Stimulated activated CD4-positive, alpha-beta T cell treated with anti-CD3 and anti-CD28 coated beads, Interleukin-12 subunit alpha, Interleukin-12 subunit beta, amount 100 ng/mL, for 24 hours (primary cell): ENCODE measurements around the gene GPR135.
"Not testable (repeated sequence)": the region's sequence is repeated elsewhere in the genome, so short reads cannot be mapped to it uniquely, and the experiment has no call there.

Experiments
- DNase-seq, 2 experiments: peaks; one replicate each; pipeline ENCODE4 v3.0.0-alpha.2; 2020; ENCODE audit warnings: low read depth in 2 of 2

Gene GPR135

GRCh38 chr14:59475709-59476108 is 10.5 kb upstream of the GPR135 start:
- no peak for DNase-seq

- DNase-seq: no peak
Observed at GRCh38 chr14:59474172-59474571, 9.0 kb upstream of the GPR135 start.

GRCh38 chr14:59464486-59465315 is 479 bp downstream of the GPR135 start:
- peak in 1 of 2 experiments; percentile 30 for DNase-seq

- DNase-seq: peak in 1 of 2 experiments; percentile 8
Observed at GRCh38 chr14:59463787-59464485, 1.2 kb downstream of the GPR135 start.

GRCh38 chr14:59461891-59462290 is 3.3 kb downstream of the GPR135 start:
- no peak for DNase-seq

- no peak for DNase-seq
Observed at GRCh38 chr14:59460378-59460777, 4.8 kb downstream of the GPR135 start.

- DNase-seq: no peak
Observed at GRCh38 chr14:59458486-59458885, 6.7 kb downstream of the GPR135 start.

- DNase-seq: no peak
Observed at GRCh38 chr14:59455411-59455810, 9.8 kb downstream of the GPR135 start.

GRCh38 chr14:59454139-59454538 is 11.0 kb downstream of the GPR135 start:
- no peak for DNase-seq

GRCh38 chr14:59451849-59452248 is 13.3 kb downstream of the GPR135 start:
- no peak for DNase-seq

GRCh38 chr14:59450716-59451115 is 14.5 kb downstream of the GPR135 start:
- DNase-seq: no peak

- DNase-seq: not testable (repeated sequence)
Observed at GRCh38 chr14:59448673-59449072, 16.5 kb downstream of the GPR135 start.

GRCh38 chr14:59439256-59439965 is 25.8 kb downstream of the GPR135 start:
- DNase-seq: no peak

- DNase-seq: no peak
Observed at GRCh38 chr14:59438195-59438647, 27.0 kb downstream of the GPR135 start.

- DNase-seq: no peak
Observed at GRCh38 chr14:59435987-59436386, 29.2 kb downstream of the GPR135 start.

- no peak for DNase-seq
Observed at GRCh38 chr14:59435101-59435500, 30.1 kb downstream of the GPR135 start.

GRCh38 chr14:59429790-59430189 is 35.4 kb downstream of the GPR135 start:
- DNase-seq: no peak

- DNase-seq: no peak
Observed at GRCh38 chr14:59428581-59429012, 36.6 kb downstream of the GPR135 start.

- no peak for DNase-seq
Observed at GRCh38 chr14:59427653-59428580, 37.3 kb downstream of the GPR135 start.

- no peak for DNase-seq
Observed at GRCh38 chr14:59425322-59425935, 39.8 kb downstream of the GPR135 start.
